BJ (cell line): ENCODE data around the gene HPD. TPM values are rescaled to one million over a fixed set of nuclear protein-coding genes. Genes with fewer than 3 reads are reported as not detected.
"Not testable (repeated sequence)": the region's sequence is repeated elsewhere in the genome, so short reads cannot be mapped to it uniquely, and the experiment has no call there.

Experiments used
- CTCF ChIA-PET: fragments of 350-600 bp; formaldehyde crosslinking; extraction: SDS; loops from one replicate; lab custom pipeline; 2021; ENCODE audit warnings: antibody characterized with exemption, inconsistent platforms; lab: Yijun Ruan, JAX
- POLR2A ChIA-PET: fragments of 300-600 bp; sonication (Branson Sonifier 250); formaldehyde crosslinking; extraction: SDS; loops from one replicate; lab custom pipeline; 2021; ENCODE audit warnings: antibody characterized with exemption; lab: Charles Lee
- DNase-seq: peaks from one replicate; pipeline ENCODE4 v3.0.0-alpha.2; 2011; ENCODE audit warnings: low read depth
- H3K27me3 ChIP-seq: 2 replicates; pipeline ENCODE4 v1.6.0; 2011; ENCODE audit warnings: low read length; ENCODE audit not compliant: control insufficient read depth, insufficient read depth
- H3K36me3 ChIP-seq: 2 replicates; pipeline ENCODE4 v1.5.1; 2011; ENCODE audit warnings: low read length; ENCODE audit not compliant: control insufficient read depth, insufficient read depth
- H3K4me3 ChIP-seq: 2 replicates; pipeline ENCODE4 v1.5.1; 2011; ENCODE audit warnings: low read depth, mild to moderate bottlenecking, control low read depth, low read length
- polyA plus RNA-seq: library from polyadenylated mRNA; depleted of rRNA; stranded (reverse); fragments of >200 nt; gene quantifications from 2 replicates; pipeline ENCODE4 v1.2.3, GENCODE V29; 2011; rRNA removed
- small RNA-seq: library from RNA; depleted of rRNA; stranded (forward); fragments of <200 nt; gene quantifications from one replicate; pipeline ENCODE3, GENCODE V24; 2012; ENCODE audit warnings: low replicate concordance, low read depth; ENCODE audit not compliant: insufficient read length
- TF ChIP-seq, protein P1 (sequence below): IDR thresholded peaks from 2 replicates; pipeline ENCODE4 v1.5.1; 2011; ENCODE audit warnings: low read depth, mild to moderate bottlenecking, control low read depth, inconsistent platforms, low read length, moderate library complexity; ENCODE audit not compliant: insufficient read depth

Gene HPD
- polyA plus RNA-seq, 1 experiment, result not detected

DNA sequence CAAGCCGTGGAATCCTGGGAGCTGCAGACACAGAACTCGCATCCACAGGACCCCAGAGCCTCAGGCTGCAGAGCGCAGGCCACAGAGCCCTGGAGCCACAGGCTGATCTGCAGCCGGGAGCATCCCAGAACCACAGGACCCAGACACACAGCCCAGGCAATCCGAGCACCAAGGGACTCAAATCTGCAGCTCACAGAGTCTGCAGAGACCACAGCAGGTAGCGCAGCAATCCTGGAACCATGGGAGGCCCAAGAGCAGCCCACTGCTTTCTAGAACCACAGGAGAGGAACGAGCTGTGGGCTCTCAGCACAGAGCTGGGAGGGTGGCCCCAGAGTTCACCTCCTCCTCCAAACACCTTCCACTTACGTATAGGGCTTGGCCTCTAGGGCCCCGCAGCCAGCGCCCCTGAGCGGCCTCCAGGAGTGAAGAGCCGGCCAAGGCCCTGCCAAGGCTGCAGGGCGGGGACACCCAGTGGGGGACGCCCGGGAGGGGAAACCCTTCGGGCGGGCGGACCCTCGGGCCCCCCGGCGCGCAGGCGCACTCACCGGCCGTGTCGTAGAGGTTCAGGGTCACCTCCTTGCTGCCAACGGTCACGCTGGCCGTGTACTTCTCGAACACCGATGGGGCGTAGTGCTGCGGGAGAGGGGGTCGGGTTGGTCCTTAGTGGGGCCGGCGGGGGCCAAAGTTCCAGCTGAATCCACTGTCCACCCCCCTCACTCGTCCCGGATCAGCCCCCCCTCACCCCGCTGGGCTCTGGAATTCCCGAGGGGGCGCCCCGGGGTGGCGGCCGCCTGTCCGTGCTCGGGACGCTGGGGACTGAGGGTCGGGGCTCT is 65.8 kb downstream of the HPD start:
- no peaks in the 10 kb centered on the region for H3K27me3 ChIP-seq
- POLR2A ChIA-PET, result interaction anchor here (0.6 kb wide), 1 partner anchor 121 kb away, joined by 5 read pairs; no protein-coding TSS in a partner anchor

DNA sequence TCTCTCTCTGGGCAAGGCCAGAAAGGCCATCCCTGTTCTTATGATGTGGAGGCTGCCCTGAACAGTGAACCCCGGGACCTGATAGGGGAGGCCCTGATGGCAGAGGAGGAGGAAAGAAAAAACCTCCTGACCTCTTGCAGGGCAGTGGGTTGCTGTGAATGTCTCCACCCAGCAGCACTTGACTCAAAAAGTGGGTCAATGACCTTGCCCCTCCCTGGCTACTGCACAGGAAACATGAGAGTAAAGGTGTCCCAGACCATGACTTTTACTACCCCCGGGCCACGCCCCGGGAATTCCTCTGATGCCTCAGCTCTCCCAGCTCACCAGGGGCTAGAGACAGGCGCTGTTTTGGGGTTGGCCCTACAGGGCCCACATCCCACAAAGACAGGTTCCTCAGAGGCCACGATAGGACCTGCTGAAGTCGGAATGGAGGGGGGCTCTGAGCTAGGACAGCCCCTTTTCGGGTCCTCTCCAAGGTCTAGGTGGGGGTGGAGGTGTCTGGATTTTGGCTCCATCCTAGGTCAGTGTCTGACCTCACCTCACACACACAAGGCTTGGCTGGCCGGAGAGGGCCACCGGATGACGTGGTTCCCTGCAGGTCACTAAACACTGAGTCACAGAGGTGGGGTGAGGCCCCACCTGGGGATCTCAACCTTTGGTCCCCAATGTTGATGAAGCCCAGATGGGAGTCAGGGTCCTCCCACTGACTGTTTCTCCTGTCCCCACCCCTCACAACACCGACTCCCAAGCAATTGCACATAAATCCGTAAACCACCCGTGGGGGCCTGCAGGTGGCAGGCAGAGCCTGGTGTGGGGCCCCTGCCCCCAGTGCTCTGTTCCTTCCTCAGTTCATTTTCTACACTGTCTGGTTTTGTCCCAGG is 66.7 kb downstream of the HPD start:
- Histone ChIP-seq H3K27me3 (no peaks in the 10 kb centered on the region), H3K36me3 (peaks cover 6% of the 10 kb centered on the region), H3K4me3 (no peak overlapping the region)
- ChIA-PET CTCF (interaction anchor here (0.6 to 14.8 kb wide), 4 partner anchors 12 to 109 kb away, joined by 3 to 467 read pairs (median 163); partner anchors contain the start of gene SETD1B), POLR2A (no interaction called here)
- no peak for DNase-seq
- TF ChIP-seq, protein P1, sequence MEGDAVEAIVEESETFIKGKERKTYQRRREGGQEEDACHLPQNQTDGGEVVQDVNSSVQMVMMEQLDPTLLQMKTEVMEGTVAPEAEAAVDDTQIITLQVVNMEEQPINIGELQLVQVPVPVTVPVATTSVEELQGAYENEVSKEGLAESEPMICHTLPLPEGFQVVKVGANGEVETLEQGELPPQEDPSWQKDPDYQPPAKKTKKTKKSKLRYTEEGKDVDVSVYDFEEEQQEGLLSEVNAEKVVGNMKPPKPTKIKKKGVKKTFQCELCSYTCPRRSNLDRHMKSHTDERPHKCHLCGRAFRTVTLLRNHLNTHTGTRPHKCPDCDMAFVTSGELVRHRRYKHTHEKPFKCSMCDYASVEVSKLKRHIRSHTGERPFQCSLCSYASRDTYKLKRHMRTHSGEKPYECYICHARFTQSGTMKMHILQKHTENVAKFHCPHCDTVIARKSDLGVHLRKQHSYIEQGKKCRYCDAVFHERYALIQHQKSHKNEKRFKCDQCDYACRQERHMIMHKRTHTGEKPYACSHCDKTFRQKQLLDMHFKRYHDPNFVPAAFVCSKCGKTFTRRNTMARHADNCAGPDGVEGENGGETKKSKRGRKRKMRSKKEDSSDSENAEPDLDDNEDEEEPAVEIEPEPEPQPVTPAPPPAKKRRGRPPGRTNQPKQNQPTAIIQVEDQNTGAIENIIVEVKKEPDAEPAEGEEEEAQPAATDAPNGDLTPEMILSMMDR, result no peak

More for the DNA sequence above, 65.8 kb downstream of the HPD start:
- TF ChIP-seq, protein P1, result no peak
- CTCF ChIA-PET, result interaction anchor here (0.6 to 14.8 kb wide), 19 partner anchors 13 to 120 kb away, joined by 3 to 467 read pairs (median 15); partner anchors contain the start of genes PSMD9 and SETD1B
- Histone ChIP-seq H3K4me3 (peak overlapping the region; percentile 47), H3K36me3 (peaks cover 6% of the 10 kb centered on the region)
- no peak for DNase-seq

DNA sequence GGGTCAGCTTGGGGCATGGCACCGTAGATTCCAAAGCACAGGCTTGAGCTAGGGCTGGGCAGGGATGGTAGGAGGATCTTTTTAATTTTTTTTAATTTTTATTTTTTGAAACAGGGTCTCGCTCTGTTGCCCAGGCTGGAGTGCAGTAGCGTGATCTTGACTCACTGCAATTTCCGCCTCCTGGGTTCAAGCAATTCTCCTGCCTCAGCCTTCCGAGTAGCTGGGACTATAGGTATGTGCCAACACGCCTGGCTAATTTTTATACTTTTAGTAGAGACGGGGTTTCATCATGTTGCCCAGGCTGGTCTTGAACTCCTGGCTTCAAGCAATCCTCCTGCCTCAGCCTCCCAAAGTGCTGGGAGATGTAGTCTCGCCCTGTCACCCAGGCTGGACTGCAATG is 67.9 kb downstream of the HPD start:
- H3K27me3 ChIP-seq, POLR2A ChIA-PET, DNase-seq, H3K4me3 ChIP-seq, H3K36me3 ChIP-seq: not testable (repeated sequence)
- CTCF ChIA-PET, result interaction anchor here (1.0 to 14.8 kb wide), 4 partner anchors 11 to 108 kb away, joined by 3 to 467 read pairs (median 162); partner anchors contain the start of gene SETD1B

DNA sequence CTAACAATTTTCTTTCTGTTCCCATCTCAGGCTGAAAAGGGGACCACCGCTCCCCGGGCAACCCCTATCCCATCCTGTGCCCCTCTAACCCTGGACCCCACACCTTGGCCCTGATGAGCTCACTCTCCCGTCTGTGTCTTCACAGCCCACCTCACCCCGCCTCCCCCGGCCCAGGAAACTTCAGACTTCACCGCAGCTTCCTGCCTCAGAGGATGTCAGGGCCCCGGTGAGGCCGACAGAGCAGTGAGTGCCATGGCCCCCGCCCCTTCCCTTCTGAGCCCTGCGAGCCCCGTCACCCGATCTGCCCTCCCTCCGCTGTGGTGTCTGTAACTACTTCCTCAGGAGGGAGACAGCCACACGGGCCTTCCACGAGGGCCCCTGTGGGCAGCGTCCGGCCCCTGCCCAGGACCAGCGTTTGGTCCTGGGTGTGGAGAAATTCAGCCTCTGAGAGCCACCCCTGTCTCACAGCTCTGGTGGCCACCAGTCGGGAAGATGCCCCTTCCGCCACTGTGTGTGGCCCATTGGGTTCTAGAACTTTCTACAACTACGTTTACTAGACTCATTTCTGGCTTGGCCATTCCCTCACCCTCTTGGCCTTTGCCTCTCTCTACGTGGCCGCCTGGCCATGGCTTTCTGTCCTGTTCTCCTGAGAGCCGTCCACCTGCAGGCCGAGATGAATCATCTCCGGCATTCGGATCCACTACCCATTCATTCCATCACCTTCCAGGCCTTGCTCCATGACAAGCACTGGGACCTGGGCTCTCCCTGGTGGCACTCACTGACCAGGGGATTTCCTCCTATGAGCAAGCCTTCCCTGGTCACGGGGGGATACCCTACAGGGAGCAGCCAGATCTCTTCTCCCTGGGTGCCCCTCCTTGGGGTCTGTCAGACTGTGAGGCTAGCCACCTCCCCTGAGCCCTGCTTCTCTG is 68.6 kb downstream of the HPD start:
- DNase-seq, result no peak
- CTCF ChIA-PET, result interaction anchor here (1.1 to 14.8 kb wide), 3 partner anchors 10 to 92 kb away, joined by 3 to 467 read pairs (median 322); partner anchors contain the start of gene SETD1B
- Histone ChIP-seq H3K27me3 (no peaks in the 10 kb centered on the region), H3K4me3 (no peak overlapping the region), H3K36me3 (no peaks in the 10 kb centered on the region)
- POLR2A ChIA-PET, result no interaction called here
- TF ChIP-seq, protein P1, result no peak

Small RNA genes lying within 50 kb of the gene (small RNA-seq; reads per million reads assigned to genes)
- gene AC069503.3 (not detected), gene RF00017 (not detected), gene RNU7-170P (not detected)

Other genes with a start within 250 kb of the HPD start
- 20.3 and 28.3 TPM in 2 replicates for gene ORAI1, start 232.3 kb downstream of the HPD start, polyA plus RNA-seq
- 0.28 and 0.39 TPM in 2 replicates for gene MORN3, start 189.2 kb downstream of the HPD start, polyA plus RNA-seq
- gene TMEM120B, start 146.1 kb downstream of the HPD start, polyA plus RNA-seq, result 7.3 and 11.4 TPM in 2 replicates
- gene RHOF, start 65.2 kb downstream of the HPD start, polyA plus RNA-seq, result 2.7 and 3.0 TPM in 2 replicates
- gene SETD1B, start 54.9 kb downstream of the HPD start, polyA plus RNA-seq, result 0.85 and 0.89 TPM in 2 replicates
- 93.2 and 130 TPM in 2 replicates for gene PSMD9, start 29.9 kb upstream of the HPD start, polyA plus RNA-seq
- gene CFAP251, start 59.7 kb upstream of the HPD start, polyA plus RNA-seq, result 1.3 and 1.5 TPM in 2 replicates
- 2.7 and 3.4 TPM in 2 replicates for gene BCL7A, start 163.0 kb upstream of the HPD start, polyA plus RNA-seq
- gene MLXIP, start 219.9 kb upstream of the HPD start, polyA plus RNA-seq, result 3.3 and 4.8 TPM in 2 replicates